Bronchial epithelial cell (primary cell): ENCODE results near the gene IDI1. TPM values are rescaled to one million over a fixed set of nuclear protein-coding genes. Genes with fewer than 3 reads are reported as not detected.

Experiments used
- DNase-seq: peaks from one replicate; pipeline ENCODE4 v3.0.0-alpha.2; 2010; ENCODE audit warnings: low read depth
- FAIRE-seq: peaks from 2 replicates; lab custom pipeline; 2011; peaks lifted over from hg19 to GRCh38; lab: Jason Lieb, UNC
- H3K27me3 ChIP-seq: 2 replicates; pipeline ENCODE4 v1.5.1; 2011; ENCODE audit warnings: low read length; ENCODE audit not compliant: control insufficient read depth, insufficient read depth
- H3K36me3 ChIP-seq: 2 replicates; pipeline ENCODE4 v1.5.1; 2011; ENCODE audit warnings: low read length; ENCODE audit not compliant: control insufficient read depth, insufficient read depth
- H3K4me3 ChIP-seq: 2 replicates; pipeline ENCODE4 v1.5.1; 2011; ENCODE audit warnings: mild to moderate bottlenecking, low read depth, low read length, control low read depth
- CTCF ChIP-seq: IDR thresholded peaks from 2 replicates; pipeline ENCODE4 v1.5.1; 2011; ENCODE audit warnings: mild to moderate bottlenecking, moderate library complexity, low read length, control low read depth, inconsistent platforms; ENCODE audit not compliant: insufficient read depth, severe bottlenecking
- total RNA-seq: library from RNA; depleted of rRNA; stranded (reverse); fragments of >200 nt; gene quantifications from 2 replicates; pipeline ENCODE4 v1.2.1, GENCODE V29; 2014

Gene IDI1
- total RNA-seq, 1 donor from 2014 or later = 55.8 TPM

GRCh38 chr10:1026578-1026977 is 22.3 kb downstream of the IDI1 start:
- Histone ChIP-seq H3K36me3 (no peaks in the 10 kb centered on the region), H3K27me3 (no peaks in the 10 kb centered on the region), H3K4me3 (no peak overlapping the region)
- DNase-seq = no peak
- no peak for FAIRE-seq
- TF ChIP-seq CTCF = no peak

- no peaks in the 10 kb centered on the region for H3K36me3 ChIP-seq
- TF ChIP-seq CTCF = no peak
- H3K27me3 ChIP-seq = no peaks in the 10 kb centered on the region
- FAIRE-seq (no peak), DNase-seq (no peak)
- H3K4me3 ChIP-seq = no peak within 1 kb of the TSS
Observed at GRCh38 chr10:1025683-1026082, 23.2 kb downstream of the IDI1 start, which contains the start of gene IDI2. IDI2 (minus strand) TSS chr10:1025859; CDS start chr10:1024723, 1,136 bp downstream.

- no peak for TF ChIP-seq CTCF
- FAIRE-seq (no peak), DNase-seq (no peak)
- Histone ChIP-seq H3K36me3 (peaks cover 2% of the 10 kb centered on the region), H3K27me3 (no peaks in the 10 kb centered on the region), H3K4me3 (no peak overlapping the region)
Observed at GRCh38 chr10:1024103-1024502, 24.8 kb downstream of the IDI1 start.

GRCh38 chr10:1022413-1022812 is 26.5 kb downstream of the IDI1 start:
- FAIRE-seq = no peak
- TF ChIP-seq CTCF = no peak
- Histone ChIP-seq H3K36me3 (peaks cover 2% of the 10 kb centered on the region), H3K27me3 (no peaks in the 10 kb centered on the region), H3K4me3 (no peak overlapping the region)
- DNase-seq = no peak

- no peak overlapping the region for H3K4me3 ChIP-seq
- DNase-seq (no peak), FAIRE-seq (no peak)
- TF ChIP-seq CTCF = no peak
- H3K27me3 ChIP-seq = no peaks in the 10 kb centered on the region
- peaks cover 8% of the 10 kb centered on the region for H3K36me3 ChIP-seq
Observed at GRCh38 chr10:1020958-1021357, 28.0 kb downstream of the IDI1 start.

GRCh38 chr10:1020460-1020859 is 28.5 kb downstream of the IDI1 start:
- no peaks in the 10 kb centered on the region for H3K27me3 ChIP-seq
- FAIRE-seq = no peak
- peaks cover 9% of the 10 kb centered on the region for H3K36me3 ChIP-seq
- TF ChIP-seq CTCF = no peak
- DNase-seq = no peak
- no peak overlapping the region for H3K4me3 ChIP-seq
